ENCODE data around the gene TTC39A. TPM values are rescaled to one million over a fixed set of nuclear protein-coding genes. Genes with fewer than 3 reads are reported as not detected.

Gene TTC39A
- total and polyA plus RNA-seq, 2 donors (not counting 1 experiment from before 2014, with no cell fraction given) = 0.28 to 1.5 TPM

- TF ChIP-seq, protein P1, sequence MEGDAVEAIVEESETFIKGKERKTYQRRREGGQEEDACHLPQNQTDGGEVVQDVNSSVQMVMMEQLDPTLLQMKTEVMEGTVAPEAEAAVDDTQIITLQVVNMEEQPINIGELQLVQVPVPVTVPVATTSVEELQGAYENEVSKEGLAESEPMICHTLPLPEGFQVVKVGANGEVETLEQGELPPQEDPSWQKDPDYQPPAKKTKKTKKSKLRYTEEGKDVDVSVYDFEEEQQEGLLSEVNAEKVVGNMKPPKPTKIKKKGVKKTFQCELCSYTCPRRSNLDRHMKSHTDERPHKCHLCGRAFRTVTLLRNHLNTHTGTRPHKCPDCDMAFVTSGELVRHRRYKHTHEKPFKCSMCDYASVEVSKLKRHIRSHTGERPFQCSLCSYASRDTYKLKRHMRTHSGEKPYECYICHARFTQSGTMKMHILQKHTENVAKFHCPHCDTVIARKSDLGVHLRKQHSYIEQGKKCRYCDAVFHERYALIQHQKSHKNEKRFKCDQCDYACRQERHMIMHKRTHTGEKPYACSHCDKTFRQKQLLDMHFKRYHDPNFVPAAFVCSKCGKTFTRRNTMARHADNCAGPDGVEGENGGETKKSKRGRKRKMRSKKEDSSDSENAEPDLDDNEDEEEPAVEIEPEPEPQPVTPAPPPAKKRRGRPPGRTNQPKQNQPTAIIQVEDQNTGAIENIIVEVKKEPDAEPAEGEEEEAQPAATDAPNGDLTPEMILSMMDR (conservative IDR thresholded peaks at IDR 0.05 in 1 of 2, IDR thresholded peaks at IDR 0.05 in 1 of 2; ENCODE audit: low read depth in 1 of 2, low read length in 2 of 2) = no peak
- no peak for TF ChIP-seq EZH2 (IDR thresholded peaks at IDR 0.05; ENCODE audit: low read length, missing control alignments)
- H3K4me2 ChIP-seq (ENCODE audit: extremely low read depth, insufficient read depth, low read length) = no peak overlapping the region
- no peak overlapping the region for H3K27ac ChIP-seq (ENCODE audit: insufficient read depth, low read length)
- H3K4me3 ChIP-seq (replicated peaks in 1 of 4; ENCODE audit: control extremely low read depth in 1 of 4, insufficient read depth in 1 of 4, low read depth in 3 of 4, low read length in 4 of 4) = no peak overlapping the region
- H3K79me2 ChIP-seq (ENCODE audit: control insufficient read depth, insufficient read depth, low read length) = no peaks in the 10 kb centered on the region
- DNase-seq (ENCODE audit: low read depth in 2 of 2) = no peak
- H4K20me1 ChIP-seq (ENCODE audit: control insufficient read depth, extremely low read depth, insufficient read depth, low read length) = no peaks in the 10 kb centered on the region
- H3K9ac ChIP-seq (ENCODE audit: insufficient read depth, low read length) = no peak overlapping the region
- no peaks in the 10 kb centered on the region for H3K4me1 ChIP-seq (ENCODE audit: control insufficient read depth, extremely low read depth, insufficient read depth, low read length)
- no peak overlapping the region for H2AFZ ChIP-seq (ENCODE audit: low read length)
- H3K9me3 ChIP-seq (ENCODE audit: control insufficient read depth, insufficient read depth, low read depth, low read length) = no peaks in the 10 kb centered on the region
- peaks cover 2% of the 10 kb centered on the region for H3K36me3 ChIP-seq (ENCODE audit: control insufficient read depth, insufficient read depth, low read length)
- H3K27me3 ChIP-seq (ENCODE audit: control insufficient read depth, insufficient read depth, low read length) = no peaks in the 10 kb centered on the region
These were observed 21.5 kb upstream of the TTC39A start for GRCh38 chr1:51351907-51352306.

DNA sequence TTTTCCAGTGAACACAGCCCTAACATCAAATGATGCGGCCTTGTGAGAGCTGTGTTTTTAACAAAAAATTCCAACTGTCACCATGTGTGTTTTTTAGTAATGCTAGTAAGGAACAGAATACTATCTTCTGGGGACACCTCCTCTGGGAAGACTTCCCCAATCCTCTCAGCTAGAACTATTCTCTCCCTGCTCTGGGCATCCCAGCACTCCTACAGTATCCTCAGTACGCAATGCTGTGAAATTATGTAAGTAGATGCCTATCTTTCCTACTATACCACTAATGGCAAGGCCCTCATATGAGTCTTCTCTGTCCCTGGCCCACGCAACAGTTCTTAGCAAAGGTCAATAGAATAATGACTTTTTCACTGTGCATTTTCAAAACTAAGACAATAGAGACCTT lies 19.5 kb upstream of the TTC39A start:
- Histone ChIP-seq H4K20me1 (ENCODE audit: control insufficient read depth, extremely low read depth, insufficient read depth, low read length) (no peaks in the 10 kb centered on the region), H3K79me2 (ENCODE audit: control insufficient read depth, insufficient read depth, low read length) (no peaks in the 10 kb centered on the region), H3K4me3 (replicated peaks in 1 of 4; ENCODE audit: control extremely low read depth in 1 of 4, insufficient read depth in 1 of 4, low read depth in 3 of 4, low read length in 4 of 4) (no peak overlapping the region), H3K4me1 (ENCODE audit: control insufficient read depth, extremely low read depth, insufficient read depth, low read length) (no peaks in the 10 kb centered on the region), H3K27me3 (ENCODE audit: control insufficient read depth, insufficient read depth, low read length) (peaks cover 14% of the 10 kb centered on the region), H3K4me2 (ENCODE audit: extremely low read depth, insufficient read depth, low read length) (no peak overlapping the region), H2AFZ (ENCODE audit: low read length) (no peak overlapping the region), H3K9me3 (ENCODE audit: control insufficient read depth, insufficient read depth, low read depth, low read length) (no peaks in the 10 kb centered on the region), H3K36me3 (ENCODE audit: control insufficient read depth, insufficient read depth, low read length) (peaks cover 2% of the 10 kb centered on the region), H3K9ac (ENCODE audit: insufficient read depth, low read length) (no peak overlapping the region), H3K27ac (ENCODE audit: insufficient read depth, low read length) (no peak overlapping the region)
- DNase-seq (ENCODE audit: low read depth in 2 of 2) = no peak
- TF ChIP-seq, protein P1 (conservative IDR thresholded peaks at IDR 0.05 in 1 of 2, IDR thresholded peaks at IDR 0.05 in 1 of 2; ENCODE audit: low read depth in 1 of 2, low read length in 2 of 2) = no peak
- TF ChIP-seq EZH2 (IDR thresholded peaks at IDR 0.05; ENCODE audit: low read length, missing control alignments) = no peak

DNA sequence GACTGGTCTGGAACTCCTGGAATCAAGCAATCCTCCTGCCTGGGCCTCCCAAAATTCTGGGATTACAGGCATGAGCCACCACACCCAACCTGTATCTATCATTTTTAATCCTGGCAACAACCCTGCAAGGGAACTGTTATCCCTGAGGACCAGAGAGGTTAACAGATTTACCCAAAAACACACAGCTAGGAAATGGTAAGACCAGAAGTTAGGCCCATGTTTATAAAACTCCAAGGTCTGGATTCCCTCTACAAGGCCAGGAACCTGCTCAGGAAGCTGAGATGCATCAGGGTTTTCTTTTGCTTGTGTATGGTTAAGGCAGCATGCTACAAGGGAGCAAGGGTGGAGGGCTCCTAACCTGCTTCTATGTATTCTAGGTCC lies 17.8 kb upstream of the TTC39A start:
- H4K20me1 ChIP-seq (ENCODE audit: control insufficient read depth, extremely low read depth, insufficient read depth, low read length) = no peaks in the 10 kb centered on the region
- no peak overlapping the region for H3K27ac ChIP-seq (ENCODE audit: insufficient read depth, low read length)
- no peaks in the 10 kb centered on the region for H3K9me3 ChIP-seq (ENCODE audit: control insufficient read depth, insufficient read depth, low read depth, low read length)
- H3K4me1 ChIP-seq (ENCODE audit: control insufficient read depth, extremely low read depth, insufficient read depth, low read length) = no peaks in the 10 kb centered on the region
- TF ChIP-seq EZH2 (IDR thresholded peaks at IDR 0.05; ENCODE audit: low read length, missing control alignments) = no peak
- DNase-seq (ENCODE audit: low read depth in 2 of 2) = no peak
- no peak overlapping the region for H3K4me2 ChIP-seq (ENCODE audit: extremely low read depth, insufficient read depth, low read length)
- no peak overlapping the region for H2AFZ ChIP-seq (ENCODE audit: low read length)
- H3K36me3 ChIP-seq (ENCODE audit: control insufficient read depth, insufficient read depth, low read length) = no peaks in the 10 kb centered on the region
- no peaks in the 10 kb centered on the region for H3K79me2 ChIP-seq (ENCODE audit: control insufficient read depth, insufficient read depth, low read length)
- no peak overlapping the region for H3K4me3 ChIP-seq (replicated peaks in 1 of 4; ENCODE audit: control extremely low read depth in 1 of 4, insufficient read depth in 1 of 4, low read depth in 3 of 4, low read length in 4 of 4)
- no peak overlapping the region for H3K9ac ChIP-seq (ENCODE audit: insufficient read depth, low read length)
- H3K27me3 ChIP-seq (ENCODE audit: control insufficient read depth, insufficient read depth, low read length) = peaks cover 31% of the 10 kb centered on the region
